Suppressor macrophage (primary cell): Measurements from ENCODE around the gene ADGRG7.
"Not testable (repeated sequence)": the region's sequence is repeated elsewhere in the genome, so short reads cannot be mapped to it uniquely, and the experiment has no call there.

Experiments used
- DNase-seq, 4 experiments: peaks; one replicate each; pipeline ENCODE4 v3.0.0-alpha.2; 2020 to 2022
- total RNA-seq, 17 experiments: gene quantifications; one replicate each; lab custom pipeline; 2026; ENCODE audit warnings: mixed read lengths in 6 of 17, inconsistent platforms in 3 of 17; lab: John Stamatoyannopoulos, UW

Gene ADGRG7, protein sequence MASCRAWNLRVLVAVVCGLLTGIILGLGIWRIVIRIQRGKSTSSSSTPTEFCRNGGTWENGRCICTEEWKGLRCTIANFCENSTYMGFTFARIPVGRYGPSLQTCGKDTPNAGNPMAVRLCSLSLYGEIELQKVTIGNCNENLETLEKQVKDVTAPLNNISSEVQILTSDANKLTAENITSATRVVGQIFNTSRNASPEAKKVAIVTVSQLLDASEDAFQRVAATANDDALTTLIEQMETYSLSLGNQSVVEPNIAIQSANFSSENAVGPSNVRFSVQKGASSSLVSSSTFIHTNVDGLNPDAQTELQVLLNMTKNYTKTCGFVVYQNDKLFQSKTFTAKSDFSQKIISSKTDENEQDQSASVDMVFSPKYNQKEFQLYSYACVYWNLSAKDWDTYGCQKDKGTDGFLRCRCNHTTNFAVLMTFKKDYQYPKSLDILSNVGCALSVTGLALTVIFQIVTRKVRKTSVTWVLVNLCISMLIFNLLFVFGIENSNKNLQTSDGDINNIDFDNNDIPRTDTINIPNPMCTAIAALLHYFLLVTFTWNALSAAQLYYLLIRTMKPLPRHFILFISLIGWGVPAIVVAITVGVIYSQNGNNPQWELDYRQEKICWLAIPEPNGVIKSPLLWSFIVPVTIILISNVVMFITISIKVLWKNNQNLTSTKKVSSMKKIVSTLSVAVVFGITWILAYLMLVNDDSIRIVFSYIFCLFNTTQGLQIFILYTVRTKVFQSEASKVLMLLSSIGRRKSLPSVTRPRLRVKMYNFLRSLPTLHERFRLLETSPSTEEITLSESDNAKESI
- total RNA-seq, result 0 to 1.1 (median 0) reads per million in 17 experiments

DNA sequence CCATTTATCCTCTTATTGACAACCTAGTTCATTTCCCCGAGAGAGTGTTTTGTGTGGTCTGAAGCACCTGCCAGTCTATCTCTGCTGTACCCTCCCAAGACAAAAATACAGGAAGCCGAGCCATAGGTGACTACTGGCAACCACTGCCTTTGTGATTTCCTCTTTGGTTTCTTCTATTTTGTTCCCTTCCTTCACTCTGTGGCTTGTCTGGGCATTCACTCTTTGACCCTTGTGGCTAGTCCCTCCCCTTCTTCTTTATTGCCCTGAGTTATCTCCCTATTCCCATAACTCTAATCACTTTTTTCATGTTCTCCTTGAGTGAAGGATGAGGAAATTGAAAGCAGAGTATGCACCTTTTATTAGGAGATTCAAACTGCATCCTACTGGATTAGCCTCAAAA, at the start of gene ADGRG7:
Gene ADGRG7 (plus strand): TSS at position 297 of the 400 bp plus-strand sequence. CDS start 256 bp downstream, outside the sequence.
- DNase-seq, result no peak

DNA sequence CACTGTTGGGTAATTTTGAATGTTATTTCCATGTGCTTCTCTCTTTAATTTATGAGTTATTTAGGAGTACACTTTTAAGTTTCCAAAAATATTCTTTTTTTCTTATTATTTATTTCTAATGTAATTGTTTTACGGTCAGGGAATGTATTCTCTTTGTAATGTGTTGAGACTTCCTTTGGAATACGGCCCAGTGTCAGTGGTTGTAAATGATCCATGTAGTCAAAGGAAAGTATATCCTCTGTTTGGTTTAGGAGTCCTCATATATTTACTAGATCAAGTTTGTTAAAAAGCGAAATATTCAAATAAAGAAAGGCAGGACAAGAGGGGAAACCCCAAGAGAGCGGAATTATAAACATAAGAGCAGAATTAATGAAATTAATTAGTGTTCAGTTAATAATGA, 49.0 kb upstream of the ADGRG7 start:
- DNase-seq, result no peak

DNA sequence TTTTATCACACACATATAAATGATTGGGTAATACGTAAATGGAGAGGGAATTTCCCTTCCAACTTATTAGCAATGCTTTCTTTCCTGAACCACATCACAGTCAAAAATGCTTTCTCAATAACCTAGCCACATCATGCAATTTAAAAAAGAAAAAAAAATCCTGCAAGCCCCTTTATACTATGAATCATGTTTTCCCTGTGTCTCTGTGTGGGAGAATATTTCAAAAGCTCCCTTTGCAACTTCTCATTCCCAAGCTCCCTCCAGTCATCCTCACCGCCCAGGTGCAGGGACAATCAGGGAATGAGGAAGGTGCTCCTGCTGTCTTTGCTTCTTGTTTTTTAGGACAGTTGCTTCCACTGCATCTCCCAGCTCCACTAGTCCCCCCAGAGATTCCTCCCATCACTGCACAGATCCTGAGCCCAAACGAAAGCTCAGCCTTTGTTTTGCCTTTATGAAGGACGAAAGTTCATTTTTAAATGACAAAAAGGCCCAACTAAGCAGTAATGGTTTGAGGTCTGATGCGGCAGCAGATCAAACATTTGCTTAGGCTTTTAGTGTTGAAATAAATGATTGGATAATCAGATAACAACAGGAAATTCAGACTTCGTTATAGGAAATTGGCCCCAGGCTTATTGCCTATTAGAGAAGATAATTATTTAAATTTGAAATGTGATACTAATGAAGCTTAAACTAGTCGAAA, 47.8 kb upstream of the ADGRG7 start:
- peak in 3 of 4 experiments; percentile 45 to 73 (median 46) for DNase-seq

DNA sequence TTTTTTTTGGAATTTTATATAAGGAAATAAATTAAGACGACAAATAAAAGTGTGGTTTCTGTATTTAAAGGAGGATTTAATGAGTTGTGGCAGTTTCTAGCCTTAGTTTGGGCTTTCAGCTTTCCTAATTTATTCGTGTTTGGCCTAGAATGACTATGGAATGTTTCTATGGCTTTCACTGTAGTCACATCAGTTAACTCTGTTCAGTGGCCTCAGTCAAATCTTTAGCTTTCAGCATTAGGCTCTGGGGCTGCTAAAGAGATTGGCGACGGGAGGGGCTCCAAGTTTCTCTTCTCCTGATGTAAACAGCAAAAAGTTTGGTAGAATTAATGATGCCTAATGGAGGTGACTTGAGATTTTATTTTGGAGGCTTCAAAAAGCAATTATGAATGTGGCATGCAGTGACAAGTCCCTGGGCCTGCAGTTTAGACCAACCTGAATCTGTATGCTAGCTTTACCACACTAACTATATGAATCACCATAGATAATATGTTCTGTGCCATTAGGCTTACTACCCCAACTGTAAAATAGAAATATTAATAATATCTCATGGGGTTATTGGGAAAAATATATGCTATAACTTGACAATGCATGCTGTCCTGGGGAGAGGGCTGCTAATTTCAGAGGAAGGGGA, 47.1 kb upstream of the ADGRG7 start:
- no peak for DNase-seq

DNA sequence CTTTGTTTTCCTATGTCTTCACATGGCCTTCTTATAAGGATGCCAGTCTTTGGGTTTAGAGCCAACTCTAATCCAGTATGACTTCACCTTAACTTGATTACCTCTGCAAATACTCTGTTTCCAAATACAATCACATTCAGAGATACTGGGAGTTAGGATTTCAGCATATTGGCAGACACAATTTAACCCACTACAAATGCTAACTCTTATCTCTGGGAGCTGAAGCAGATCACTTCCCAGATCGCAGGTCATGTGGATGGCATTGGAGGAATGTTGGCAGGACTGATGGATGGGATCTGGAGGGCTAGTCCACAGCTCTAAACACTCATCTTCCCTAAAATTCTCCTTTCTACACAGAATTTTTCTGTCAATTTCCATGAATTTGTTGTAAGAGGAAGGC, 46.2 kb upstream of the ADGRG7 start:
- DNase-seq, result no peak

DNA sequence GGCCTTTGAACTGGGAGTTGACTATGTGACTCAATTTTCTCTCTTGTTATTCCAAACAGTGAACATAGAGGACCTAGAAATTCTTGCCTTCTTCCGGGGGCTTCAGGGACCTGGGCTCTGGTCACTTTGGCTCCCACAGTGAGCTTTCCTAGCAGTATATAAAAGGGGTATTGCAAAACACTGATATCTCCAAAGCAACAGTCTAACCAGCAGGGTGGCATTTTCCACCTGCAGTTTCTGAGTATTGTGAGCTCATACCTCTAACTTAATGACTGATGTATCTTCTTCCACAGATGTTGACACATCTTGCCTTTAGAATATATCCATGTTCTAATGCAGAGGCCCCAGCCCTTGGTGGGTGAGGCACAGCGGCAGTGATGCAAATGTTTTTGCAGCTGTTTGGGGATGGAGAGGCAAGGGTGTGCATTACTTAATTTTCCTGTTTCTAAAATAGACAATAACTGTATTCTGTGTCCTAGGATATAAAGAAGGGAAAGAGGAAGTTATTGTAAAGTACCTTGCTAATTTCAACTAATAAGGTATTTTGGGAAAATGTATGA, 45.7 kb upstream of the ADGRG7 start:
- DNase-seq, result peak in 3 of 4 experiments; percentile 3 to 17 (median 7)

DNA sequence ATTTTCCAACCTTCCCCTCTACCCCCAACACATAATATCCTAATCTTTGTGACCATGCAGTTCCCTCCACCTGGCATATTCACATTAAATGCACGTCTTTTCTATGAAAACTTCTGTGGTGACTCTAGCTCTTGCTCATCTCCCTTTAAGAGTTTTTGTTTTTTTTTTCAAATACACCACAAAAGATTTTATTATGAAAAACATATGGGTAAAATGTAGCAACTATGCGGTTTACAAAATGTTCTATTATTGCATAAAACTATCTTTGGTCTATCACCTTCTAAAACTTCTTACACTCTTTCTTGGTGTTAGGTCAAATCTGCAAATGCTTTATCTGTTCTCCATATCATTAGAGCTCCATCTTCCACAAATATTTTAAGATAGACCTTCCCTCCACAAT, 38.6 kb upstream of the ADGRG7 start:
- DNase-seq, result no peak

DNA sequence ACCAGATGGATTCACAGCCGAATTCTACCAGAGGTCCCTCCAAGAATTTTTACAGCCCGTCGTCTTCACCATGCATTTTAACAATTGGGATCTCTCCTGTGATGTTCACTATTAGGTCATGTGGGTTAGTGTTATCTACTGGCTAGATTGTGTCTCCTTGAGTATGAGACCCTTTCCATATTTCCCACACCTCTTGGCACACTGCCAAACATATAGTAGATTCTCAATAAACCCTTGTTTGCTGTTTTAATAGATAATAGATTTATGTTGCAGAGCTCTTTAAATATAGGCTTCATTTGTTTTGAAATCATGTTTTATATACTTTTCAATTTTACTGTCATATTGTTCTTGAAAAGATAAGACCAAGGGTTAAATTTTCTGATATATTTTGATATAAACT, 34.9 kb upstream of the ADGRG7 start:
- no peak for DNase-seq

DNA sequence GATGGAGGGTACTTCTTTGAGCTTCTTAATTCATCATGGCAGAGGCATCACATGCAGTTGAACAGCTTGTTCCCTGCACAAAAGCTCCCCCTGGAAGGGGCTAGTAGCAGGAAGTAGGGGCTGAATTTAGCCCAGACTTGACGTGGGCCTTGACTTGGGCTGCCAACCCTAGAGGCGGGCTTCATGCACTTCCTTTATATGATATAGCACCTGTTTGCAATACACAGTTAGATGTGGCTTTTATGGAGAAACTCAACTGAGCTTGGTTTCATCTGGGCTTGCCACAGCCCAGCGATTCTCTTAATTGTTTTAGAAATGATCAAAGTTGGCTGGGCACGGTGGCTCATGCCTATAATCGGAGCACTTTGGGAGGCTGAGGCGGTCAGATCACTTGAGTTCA, 33.7 kb upstream of the ADGRG7 start:
- DNase-seq, result no peak

DNA sequence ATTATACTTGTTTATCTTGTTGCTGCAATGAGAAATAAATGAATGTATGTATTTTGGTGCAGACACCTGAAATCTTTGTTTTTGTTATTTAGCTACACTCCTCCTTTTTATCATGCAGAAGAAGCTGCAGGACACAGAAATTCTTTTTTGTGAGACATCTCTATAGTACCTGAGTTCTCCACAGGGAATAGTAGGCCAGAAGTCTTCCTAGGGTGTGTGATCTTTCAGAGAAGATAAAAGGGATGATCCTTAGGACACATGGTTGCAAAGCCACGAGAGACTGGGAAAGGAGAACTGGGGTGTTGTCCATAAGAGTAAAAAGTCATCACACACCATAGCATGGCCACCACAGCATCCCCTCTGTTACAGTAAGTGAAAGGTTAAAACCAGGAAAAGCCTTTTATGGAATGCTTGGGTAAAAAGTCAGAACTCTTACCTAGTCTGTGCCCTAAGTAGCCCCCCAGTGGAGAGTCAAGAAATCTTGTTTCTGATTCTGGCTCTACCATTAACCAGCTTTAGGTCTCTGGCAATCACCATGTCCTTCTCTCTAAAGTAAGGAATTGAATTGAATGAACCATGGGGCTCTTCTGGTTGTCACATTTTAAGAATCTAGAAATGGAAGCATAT, 31.9 kb upstream of the ADGRG7 start:
- no peak for DNase-seq

DNA sequence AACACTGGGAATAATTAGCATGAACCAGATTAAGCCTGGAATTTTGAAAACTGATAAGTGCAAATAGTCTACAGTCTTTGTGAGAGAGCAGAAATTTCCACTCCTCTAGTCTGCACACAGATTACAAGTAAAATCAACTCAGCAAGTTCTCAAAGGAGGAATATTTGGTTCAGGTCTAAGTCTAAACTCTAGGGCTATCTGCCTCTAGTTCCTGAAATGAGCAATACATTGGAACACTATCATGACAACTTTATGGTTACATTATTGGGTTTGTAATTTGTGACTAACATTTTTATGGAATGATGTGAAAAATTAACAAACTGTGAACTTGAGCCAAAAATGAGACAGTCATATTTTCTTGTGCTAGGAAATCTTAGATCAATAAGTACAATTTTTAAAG, 30.8 kb upstream of the ADGRG7 start:
- no peak for DNase-seq

DNA sequence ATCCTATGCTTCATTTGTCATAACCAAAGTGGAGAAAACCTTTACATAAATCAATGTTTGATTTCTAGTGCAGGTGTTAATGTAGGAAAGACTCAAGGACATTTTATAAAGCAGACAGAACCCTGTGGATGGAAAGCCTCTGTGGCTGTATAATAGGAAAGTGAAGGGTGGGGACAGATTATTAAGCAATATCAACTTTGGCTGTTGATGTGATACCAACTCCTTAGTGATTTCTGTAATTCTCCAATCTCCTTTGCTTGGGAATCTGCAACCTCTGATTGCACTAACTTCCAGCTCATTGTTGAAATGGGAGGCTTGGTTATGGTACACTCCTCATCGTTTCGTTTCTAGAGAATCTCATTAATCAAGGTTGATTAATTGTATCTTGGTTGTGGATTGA, 29.3 kb upstream of the ADGRG7 start:
- no peak for DNase-seq

DNA sequence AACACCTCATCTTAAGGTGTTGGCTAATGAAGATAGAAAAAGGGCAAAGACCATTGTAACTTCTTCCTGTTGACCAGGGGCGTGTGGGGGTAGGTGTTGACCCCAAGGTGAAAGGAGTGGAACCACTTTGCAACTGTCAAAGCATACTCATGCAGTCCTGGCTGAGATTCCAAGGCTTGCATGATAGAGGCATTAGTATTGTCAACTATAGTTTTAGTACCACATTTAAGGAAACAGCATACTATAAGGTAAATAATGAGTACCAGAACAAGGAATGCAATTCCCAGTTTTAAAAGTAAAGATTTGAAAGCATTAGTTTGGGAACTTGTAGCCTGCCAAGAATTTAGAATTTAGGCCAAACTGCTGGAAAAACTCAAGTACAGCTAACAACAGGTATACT, 27.8 kb upstream of the ADGRG7 start:
- no peak for DNase-seq

DNA sequence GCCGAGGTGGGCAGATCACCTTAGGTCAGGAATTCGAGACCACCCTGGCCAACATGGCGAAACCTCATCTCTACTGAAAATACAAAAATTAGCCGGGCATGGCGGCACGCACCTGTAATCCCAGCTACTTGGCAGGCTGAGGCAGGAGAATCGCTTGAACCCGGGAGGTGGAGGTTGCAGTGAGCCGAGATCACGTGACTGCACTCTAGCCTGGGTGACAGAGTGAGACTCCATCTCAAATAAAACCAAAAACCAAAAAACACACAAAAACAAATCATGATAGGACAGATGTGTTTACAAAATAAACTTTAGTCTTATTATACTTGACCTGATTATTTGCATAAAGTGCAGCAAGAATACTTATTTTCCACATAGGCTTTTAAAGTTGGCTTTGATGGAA, 27.2 kb upstream of the ADGRG7 start:
- DNase-seq, result not testable (repeated sequence)

DNA sequence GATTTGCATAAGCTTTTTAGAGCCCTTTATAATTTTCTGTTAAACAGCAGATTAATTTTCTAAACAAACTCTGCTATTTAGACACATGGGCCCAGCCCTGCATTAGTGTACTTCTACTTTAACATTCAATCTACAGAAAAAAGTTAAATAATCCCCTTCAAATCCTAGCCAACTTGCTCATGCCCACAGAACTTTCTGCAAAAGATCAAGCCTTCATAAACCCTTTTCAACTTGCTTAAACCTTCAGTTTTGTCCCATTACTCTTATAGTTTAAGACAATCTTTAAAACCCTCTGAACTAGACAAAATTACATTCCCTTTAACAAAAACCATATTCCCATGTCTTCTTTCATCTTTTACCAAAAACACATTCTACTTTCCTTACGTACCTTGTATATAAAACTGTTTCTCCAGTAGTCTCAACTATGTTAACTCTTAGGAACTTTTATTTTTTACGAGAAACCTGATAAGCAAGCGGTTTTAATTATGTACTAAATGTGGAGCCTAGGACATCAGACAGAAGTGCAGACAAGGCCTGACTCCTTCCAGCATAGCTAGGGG, 25.2 kb upstream of the ADGRG7 start:
- no peak for DNase-seq

DNA sequence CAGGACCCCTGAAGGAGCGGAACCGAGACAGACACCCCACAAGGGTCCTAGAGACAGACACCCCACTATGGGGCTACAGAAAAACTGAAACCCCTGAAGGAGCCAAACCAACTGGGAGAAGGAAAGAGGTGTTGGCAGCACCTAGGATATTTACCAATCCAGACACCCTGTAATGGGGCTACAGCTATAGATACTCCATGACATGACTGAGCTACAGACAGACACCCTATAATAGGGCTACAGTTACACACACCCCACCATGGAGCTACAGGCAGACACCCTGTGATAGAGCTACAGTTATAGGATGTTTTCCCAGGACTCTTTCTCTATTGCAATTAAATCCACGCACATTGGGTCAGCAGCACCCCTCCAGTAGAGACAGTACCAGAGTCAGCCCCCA, 22.6 kb upstream of the ADGRG7 start:
- DNase-seq, result no peak

DNA sequence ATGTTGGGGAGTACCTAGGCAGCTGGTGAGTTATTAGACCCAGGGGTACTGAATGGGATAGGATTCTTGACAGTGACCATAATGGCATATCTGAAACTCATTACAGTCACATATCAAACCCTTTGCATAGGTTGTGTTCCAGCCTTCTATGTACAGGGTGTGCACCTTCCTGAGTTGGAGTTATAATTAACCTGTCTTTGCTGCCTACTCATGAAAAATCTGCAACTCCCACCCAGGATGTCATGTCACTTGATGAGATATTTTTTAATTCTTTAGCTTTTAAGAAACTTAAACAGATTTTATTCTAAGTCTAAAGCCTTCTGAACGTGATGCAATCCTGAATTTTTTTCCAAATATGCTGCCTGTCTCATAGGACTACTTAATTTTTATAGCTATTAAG, 21.1 kb upstream of the ADGRG7 start:
- DNase-seq, result no peak

DNA sequence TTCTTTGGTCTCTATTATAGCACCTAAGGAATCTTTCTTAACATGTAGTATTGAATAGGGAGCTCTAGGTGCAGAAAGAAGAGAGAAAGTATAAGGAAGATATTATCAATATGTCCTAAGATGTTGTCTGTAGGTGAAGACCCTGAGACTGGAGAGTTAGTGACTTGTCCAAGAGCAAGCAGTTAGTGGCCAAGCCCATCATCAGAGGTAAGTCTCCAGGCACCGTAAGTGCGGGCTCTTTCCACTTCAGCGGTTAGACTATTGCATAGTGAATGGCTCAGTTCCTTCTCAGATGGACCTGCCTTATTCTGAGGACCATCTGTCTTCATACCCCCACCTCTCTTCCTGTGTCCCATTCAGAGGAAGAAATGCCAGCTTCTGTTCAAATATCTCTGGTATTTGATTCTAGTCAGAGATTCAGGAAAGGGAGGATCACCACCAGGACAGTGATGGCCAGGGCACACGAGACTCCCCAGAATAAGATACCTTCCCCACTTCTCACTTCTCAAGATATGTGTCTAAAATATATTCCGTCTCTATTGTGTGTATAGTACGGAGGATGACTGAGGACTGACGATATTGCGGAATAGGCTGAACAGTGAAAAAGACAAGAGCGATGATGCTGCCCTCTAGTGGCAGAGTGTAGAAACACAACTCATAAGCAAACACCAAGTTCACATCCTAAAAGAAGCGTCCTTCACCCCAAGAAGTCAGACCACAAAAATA, 19.1 kb upstream of the ADGRG7 start:
- DNase-seq, result peak; percentile 73 to 87 (median 85)

DNA sequence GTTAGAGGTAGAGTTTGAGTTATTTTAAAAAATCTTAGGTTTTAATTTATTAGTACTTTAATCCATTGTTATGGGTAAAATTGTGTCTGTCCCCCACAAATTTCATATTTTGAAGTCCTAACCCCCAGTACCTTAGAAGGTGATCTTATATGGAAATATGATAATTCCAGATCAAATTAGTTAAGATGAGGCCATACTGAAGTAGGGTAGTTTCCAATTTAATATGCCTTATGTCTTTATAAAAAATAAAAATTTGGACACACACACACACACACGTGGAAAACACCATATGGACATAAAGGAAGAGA, 18.6 kb upstream of the ADGRG7 start:
- no peak for DNase-seq

DNA sequence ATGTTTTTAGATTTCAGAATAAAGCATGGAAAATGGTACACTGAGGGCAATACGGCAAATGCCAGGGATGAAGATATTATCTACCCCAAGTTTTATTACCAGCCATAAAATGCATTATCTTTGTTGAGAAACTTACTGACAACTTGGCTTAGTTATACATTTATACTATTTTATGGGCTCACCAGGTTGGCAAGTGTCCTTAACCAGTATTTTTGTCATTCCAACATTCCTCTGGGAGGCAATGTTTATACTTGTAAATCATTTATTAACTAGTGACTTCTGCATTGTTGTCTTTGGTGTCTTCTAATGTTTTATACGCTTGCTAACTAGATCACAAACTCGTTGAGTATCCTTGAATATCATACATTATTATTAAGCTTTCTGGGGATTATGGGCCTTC, 18.0 kb upstream of the ADGRG7 start:
- no peak for DNase-seq
